Measurements from ENCODE around the gene CDH13.

Gene CDH13

DNA sequence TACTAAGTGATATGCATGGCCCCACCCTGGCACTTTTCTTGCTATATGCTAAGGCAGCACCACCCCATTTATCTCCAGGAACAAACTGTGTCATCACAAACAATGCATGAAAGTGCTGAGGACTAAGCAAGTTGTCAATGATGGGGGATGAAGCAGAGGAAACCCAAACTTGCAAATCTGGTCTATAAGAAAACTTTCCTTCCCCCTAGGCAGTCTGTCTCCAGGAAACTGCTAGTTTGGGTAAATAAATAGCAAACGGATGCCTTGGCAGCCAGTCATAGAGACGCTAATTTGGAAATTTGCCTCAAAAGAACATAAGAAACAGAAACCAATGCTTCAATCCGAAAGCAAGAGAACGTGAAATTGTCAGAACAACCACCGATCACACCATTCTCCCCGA, 1175.4 kb downstream of the CDH13 start:
- no peak for DNase-seq

GRCh38 chr16:83802554-83803205, 1175.9 kb downstream of the CDH13 start:
- no peak for DNase-seq

- no peak for DNase-seq
Measured at GRCh38 chr16:83803811-83804210, 1177.0 kb downstream of the CDH13 start.

- no peak for DNase-seq
Measured at GRCh38 chr16:83804366-83804765, 1177.6 kb downstream of the CDH13 start.

GRCh38 chr16:83806036-83806435, 1179.3 kb downstream of the CDH13 start:
- no peak for DNase-seq

- DNase-seq = no peak
Measured at GRCh38 chr16:83806731-83807130, 1180.0 kb downstream of the CDH13 start.

- DNase-seq = no peak
Measured at GRCh38 chr16:83807327-83807709, 1180.5 kb downstream of the CDH13 start.

GRCh38 chr16:83807710-83808572, 1181.2 kb downstream of the CDH13 start, which contains the start of gene HSBP1:
HSBP1 (plus strand) TSS chr16:83807978; CDS start chr16:83808077, 99 bp downstream.
- peak; percentile 81 to 89 for DNase-seq

DNA sequence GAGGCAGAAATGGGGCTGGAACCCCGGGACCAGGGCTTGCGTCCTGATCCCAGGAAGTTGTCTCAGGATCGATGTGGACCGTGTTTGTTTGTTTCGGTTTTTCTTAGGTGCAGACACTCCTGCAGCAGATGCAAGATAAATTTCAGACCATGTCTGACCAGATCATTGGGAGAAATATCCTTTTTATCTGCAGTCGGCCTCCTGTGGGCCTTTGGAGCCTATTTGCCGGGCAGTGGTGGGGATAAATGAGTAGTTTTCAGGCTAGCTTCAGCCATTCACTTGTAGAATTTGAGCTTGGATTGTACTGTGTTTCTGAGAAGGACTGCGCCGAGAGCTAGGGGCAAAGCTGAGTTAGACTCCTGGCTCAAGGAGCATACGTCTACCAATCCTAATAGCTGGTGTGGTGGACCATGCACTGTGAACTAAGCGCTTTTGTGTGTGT, 1181.8 kb downstream of the CDH13 start:
- DNase-seq = no peak

DNA sequence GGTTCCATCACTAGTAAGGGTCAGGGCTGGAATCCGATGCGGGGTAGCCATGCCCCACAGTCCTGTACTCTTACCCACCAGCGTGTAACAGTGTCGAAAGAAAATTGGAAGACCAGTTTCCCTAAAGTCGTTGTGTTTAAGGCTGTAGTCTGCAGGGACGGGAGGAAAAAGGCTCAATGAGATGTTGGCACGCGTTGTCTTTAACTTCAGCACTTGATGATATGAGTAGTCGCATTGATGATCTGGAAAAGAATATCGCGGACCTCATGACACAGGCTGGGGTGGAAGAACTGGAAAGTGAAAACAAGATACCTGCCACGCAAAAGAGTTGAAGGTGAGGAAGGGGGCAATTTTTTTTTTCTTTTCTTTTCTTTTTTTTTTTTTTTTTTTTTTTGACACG, 1182.3 kb downstream of the CDH13 start:
- DNase-seq = no peak

DNA sequence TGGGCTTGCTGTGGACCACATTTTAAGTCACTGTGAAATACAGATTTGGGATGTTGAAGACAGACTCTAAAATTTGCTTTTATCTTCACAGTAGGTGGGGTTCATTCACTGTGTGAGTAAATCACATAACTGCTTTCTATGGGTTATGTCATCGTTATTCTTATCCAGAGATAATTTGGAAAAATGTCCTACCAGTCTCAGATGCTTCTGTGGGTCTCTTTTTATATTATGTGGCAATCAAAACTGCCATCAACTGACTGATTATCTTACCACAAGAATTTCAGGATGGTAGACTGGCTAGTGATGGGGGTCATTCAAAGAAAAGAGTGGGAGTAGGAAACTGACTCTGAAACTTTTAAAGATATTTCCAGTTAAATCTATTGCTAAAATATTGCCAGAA, 1184.1 kb downstream of the CDH13 start:
- DNase-seq = no peak

- DNase-seq = no peak
Measured at GRCh38 chr16:83813823-83814658, 1187.3 kb downstream of the CDH13 start.

DNA sequence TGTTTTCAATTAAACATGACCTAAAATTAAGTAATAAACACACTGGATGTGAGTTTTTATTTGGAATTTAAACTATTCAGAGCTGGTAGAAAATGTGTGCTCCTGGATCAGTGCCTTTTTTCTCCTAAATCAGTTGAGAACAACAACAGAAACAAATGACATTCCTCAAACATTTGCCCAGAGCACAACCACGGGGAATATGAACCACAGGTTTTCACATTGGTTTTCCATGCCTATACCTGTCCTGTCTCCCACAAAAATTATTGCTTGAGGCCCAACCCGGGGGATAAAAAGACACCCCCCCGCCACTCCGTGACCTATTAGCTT, 1187.9 kb downstream of the CDH13 start:
- no peak for DNase-seq

DNA sequence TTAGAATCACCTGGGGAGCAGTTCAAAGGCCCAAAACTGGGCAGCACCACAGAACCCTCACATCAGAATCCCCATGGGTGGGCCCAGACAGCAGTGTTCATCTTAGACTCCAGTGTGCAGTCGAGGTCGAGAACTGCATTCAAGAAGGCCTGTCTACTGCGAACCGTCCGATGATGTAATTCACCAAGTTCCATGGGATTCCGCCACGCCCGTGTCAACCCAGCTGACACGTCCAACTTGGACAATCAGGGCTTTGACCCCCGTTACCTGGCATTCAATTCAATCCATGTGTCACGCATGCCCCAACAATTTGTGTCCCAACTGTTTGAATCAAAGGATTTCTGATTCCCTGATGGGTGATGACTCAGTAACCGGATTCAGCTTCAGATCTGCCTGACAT, 1190.3 kb downstream of the CDH13 start:
- DNase-seq = no peak

- DNase-seq = no peak
Measured at GRCh38 chr16:83818276-83818675, 1191.5 kb downstream of the CDH13 start.

DNA sequence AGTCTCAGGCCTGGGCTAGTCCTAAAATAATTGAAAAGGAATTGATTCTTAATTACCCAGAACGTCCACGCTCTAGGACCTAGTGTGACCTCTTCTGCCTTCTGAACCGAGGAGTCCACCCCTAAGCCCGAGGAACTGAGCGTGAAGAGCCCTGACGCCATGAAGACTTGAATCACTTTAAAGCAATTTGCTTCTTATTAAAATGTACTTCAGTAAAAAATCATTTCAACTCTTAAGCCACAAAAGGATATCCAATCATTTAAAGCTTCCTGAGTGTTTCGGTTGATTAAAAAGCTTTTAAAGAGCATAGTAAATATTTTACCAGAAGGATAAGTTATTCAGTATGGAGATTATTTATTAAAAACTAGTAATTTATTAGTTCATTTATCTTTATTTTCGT, 1192.6 kb downstream of the CDH13 start:
- no peak for DNase-seq

GRCh38 chr16:83826146-83826913, 1199.6 kb downstream of the CDH13 start:
- DNase-seq = peak in 1 of 2 experiments; percentile 61

- no peak for DNase-seq
Measured at GRCh38 chr16:83830091-83830768, 1203.5 kb downstream of the CDH13 start.

- DNase-seq = no peak
Measured at GRCh38 chr16:83830769-83831455, 1204.1 kb downstream of the CDH13 start.

DNA sequence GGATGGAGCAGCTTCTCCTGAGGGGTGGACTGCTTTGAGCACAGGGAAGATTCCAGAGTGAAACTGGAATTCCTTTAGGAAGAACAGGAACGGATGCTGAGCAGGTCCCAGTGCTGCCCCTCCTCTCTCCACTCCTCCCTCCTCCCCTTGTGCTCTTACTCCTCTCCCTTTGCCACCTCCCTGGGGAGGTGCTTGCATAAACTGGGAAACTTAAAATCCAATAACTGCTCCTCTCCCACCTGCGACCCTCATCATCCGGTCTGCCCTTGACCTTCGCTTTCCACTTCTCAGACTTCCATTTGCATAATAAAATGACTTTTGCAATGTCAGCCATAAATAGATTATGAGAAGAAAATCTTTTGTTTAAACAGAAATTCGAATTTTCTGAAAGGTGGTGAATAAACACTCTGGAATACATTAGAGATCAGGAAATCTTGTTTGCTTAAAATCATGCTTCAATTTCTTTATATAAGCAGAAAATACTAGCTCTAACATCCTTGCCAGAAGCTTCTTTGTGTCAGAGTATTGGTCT, 1204.8 kb downstream of the CDH13 start:
- no peak for DNase-seq

DNA sequence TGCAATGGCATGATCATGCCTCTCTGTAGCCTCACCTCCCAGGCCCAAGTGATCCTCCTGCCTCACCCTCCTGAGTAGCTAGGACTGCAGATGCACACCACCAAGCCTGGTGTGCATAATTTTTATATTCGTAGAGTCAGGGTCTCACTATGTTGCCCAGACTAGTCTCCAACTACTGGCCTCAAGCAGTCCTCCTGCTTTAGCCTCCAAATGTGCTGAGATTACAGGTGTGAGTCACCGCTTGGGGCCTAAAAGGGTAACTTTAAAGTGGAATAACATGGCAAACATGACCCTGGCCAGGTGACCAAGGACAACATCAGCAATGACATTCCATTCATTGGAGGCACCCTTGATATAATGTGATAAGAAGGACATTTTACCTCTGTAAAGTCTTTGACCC, 1207.2 kb downstream of the CDH13 start:
- no peak for DNase-seq
